GM23338 (cell line): Measurements from ENCODE around the gene TPGS2. TPM values are rescaled to one million over a fixed set of nuclear protein-coding genes. Genes with fewer than 3 reads are reported as not detected.

Experiments
- ATAC-seq: fragments of 200-7000 bp; cut with Tn5 transposase; 3 replicates; pipeline ENCODE4 v1.9.1; 2020
- DNase-seq: peaks from one replicate; pipeline ENCODE4 v3.0.0-alpha.2; 2015; ENCODE audit warnings: low spot score
- H2AFZ ChIP-seq: fragments of 200-600 bp; sonication (generic); 2 replicates; pipeline ENCODE4 v1.8.0; 2016; ENCODE audit warnings: antibody characterized with exemption, mild to moderate bottlenecking, moderate library complexity
- H3F3A ChIP-seq: fragments of 200-600 bp; sonication (generic); replicated peaks from 2 replicates; pipeline ENCODE4 v1.8.0; 2017; ENCODE audit warnings: antibody characterized with exemption, mixed run types, low read depth
- H3K27ac ChIP-seq: fragments of 200-600 bp; sonication (generic); 2 replicates; pipeline ENCODE4 v1.6.1; 2016; ENCODE audit warnings: low read depth
- H3K27me3 ChIP-seq: fragments of 200-600 bp; sonication (generic); 2 replicates; pipeline ENCODE4 v1.8.0; 2016; ENCODE audit warnings: mild to moderate bottlenecking, mixed run types, moderate library complexity; ENCODE audit not compliant: insufficient read depth
- H3K36me3 ChIP-seq: fragments of 200-600 bp; sonication (generic); 2 replicates; pipeline ENCODE4 v1.8.0; 2016; ENCODE audit warnings: mild to moderate bottlenecking; ENCODE audit not compliant: insufficient read depth
- H3K4me1 ChIP-seq: fragments of 200-600 bp; sonication (generic); 2 replicates; pipeline ENCODE4 v1.8.0; 2016; ENCODE audit warnings: mild to moderate bottlenecking, moderate library complexity; ENCODE audit not compliant: insufficient read depth
- H3K4me2 ChIP-seq: fragments of 200-600 bp; sonication (generic); 2 replicates; pipeline ENCODE4 v1.7.1; 2017; ENCODE audit warnings: mixed run types
- H3K4me3 ChIP-seq: fragments of 200-600 bp; sonication (generic); 2 replicates; pipeline ENCODE4 v1.6.1; 2016; ENCODE audit warnings: mixed run types
- H3K79me2 ChIP-seq: fragments of 200-600 bp; sonication (generic); replicated peaks from 2 replicates; pipeline ENCODE4 v1.8.0; 2017; ENCODE audit warnings: mild to moderate bottlenecking; ENCODE audit not compliant: insufficient read depth
- H3K9me2 ChIP-seq: fragments of 200-600 bp; sonication (generic); 2 replicates; pipeline ENCODE4 v1.8.0; 2017; ENCODE audit not compliant: insufficient read depth
- H4K20me1 ChIP-seq: fragments of 200-600 bp; sonication (generic); replicated peaks from 2 replicates; pipeline ENCODE4 v1.8.0; 2017; ENCODE audit warnings: mild to moderate bottlenecking; ENCODE audit not compliant: insufficient read depth
- H3K27ac Mint-ChIP-seq: 2 replicates; pipeline ENCODE4 v1.8.0; 2020; ENCODE audit warnings: inconsistent platforms, mild to moderate bottlenecking, moderate library complexity, mixed read lengths
- H3K27me3 Mint-ChIP-seq: 3 replicates; pipeline ENCODE4 v1.8.0; 2022; ENCODE audit warnings: low read depth, mild to moderate bottlenecking, moderate library complexity, mixed read lengths, inconsistent platforms; ENCODE audit not compliant: insufficient read depth, poor library complexity
- H3K36me3 Mint-ChIP-seq: 3 replicates; pipeline ENCODE4 v1.8.0; 2021; ENCODE audit warnings: low read depth, mild to moderate bottlenecking, inconsistent platforms, moderate library complexity, mixed read lengths
- H3K4me1 Mint-ChIP-seq: 3 replicates; pipeline ENCODE4 v1.8.0; 2020; ENCODE audit warnings: mild to moderate bottlenecking, inconsistent platforms, mixed read lengths
- H3K4me3 Mint-ChIP-seq: 3 replicates; pipeline ENCODE4 v1.8.0; 2021; ENCODE audit warnings: moderate library complexity, mild to moderate bottlenecking, inconsistent platforms, mixed read lengths
- H3K9me3 Mint-ChIP-seq: 3 replicates; pipeline ENCODE4 v1.8.0; 2020; ENCODE audit warnings: moderate library complexity, mild to moderate bottlenecking, inconsistent platforms, mixed read lengths
- CREB1 ChIP-seq: fragments of 250-450 bp; sonication (Bioruptor Pico); IDR thresholded peaks from 2 replicates; pipeline ENCODE4 v1.5.0; 2020; ENCODE audit warnings: low read depth, mild to moderate bottlenecking, moderate library complexity
- CTCF ChIP-seq, 2 experiments: fragments of 200-600 bp in 1 of 2; sonication (generic) in 1 of 2; conservative IDR thresholded peaks; 2 replicates each; pipeline versions ENCODE4 v1.5.1 to v1.6.1; 2016 to 2017; ENCODE audit warnings: antibody characterized with exemption in 2 of 2, low read depth in 2 of 2, mild to moderate bottlenecking in 2 of 2, moderate library complexity in 1 of 2
- ETS1 ChIP-seq: IDR thresholded peaks from 2 replicates; pipeline ENCODE4 v1.6.1; 2016; ENCODE audit warnings: antibody characterized with exemption
- EZH2 ChIP-seq: fragments of 200-600 bp; sonication (generic); IDR thresholded peaks from one replicate; pipeline ENCODE4 v1.8.0; 2017; ENCODE audit warnings: antibody characterized with exemption, mild to moderate bottlenecking, low read depth; ENCODE audit not compliant: unreplicated experiment
- EZH2phosphoT487 ChIP-seq: fragments of 200-600 bp; sonication (generic); IDR thresholded peaks from one replicate; pipeline ENCODE4 v1.8.1; 2018; ENCODE audit warnings: antibody characterized with exemption; ENCODE audit not compliant: unreplicated experiment
- JUNB ChIP-seq: IDR thresholded peaks from one replicate; pipeline ENCODE4 v1.6.1; 2016; ENCODE audit warnings: antibody characterized with exemption; ENCODE audit not compliant: unreplicated experiment
- NANOG ChIP-seq: IDR thresholded peaks from 2 replicates; pipeline ENCODE4 v1.6.1; 2016; ENCODE audit warnings: antibody characterized with exemption, borderline replicate concordance
- POLR2AphosphoS5 ChIP-seq: IDR thresholded peaks from 2 replicates; pipeline ENCODE4 v1.6.1; 2016; ENCODE audit warnings: antibody characterized with exemption, low read depth
- STAT1 ChIP-seq: IDR thresholded peaks from one replicate; pipeline ENCODE4 v1.6.1; 2016; ENCODE audit warnings: antibody characterized with exemption; ENCODE audit not compliant: unreplicated experiment
- ZNF114 ChIP-seq: fragments of 250-450 bp; sonication (Bioruptor Pico); IDR thresholded peaks from 2 replicates; pipeline ENCODE4 v1.5.0; 2020; ENCODE audit warnings: mild to moderate bottlenecking, moderate library complexity
- ZNF331 ChIP-seq: fragments of 250-450 bp; sonication (Bioruptor Pico); IDR thresholded peaks from 2 replicates; pipeline ENCODE4 v1.5.0; 2020; ENCODE audit warnings: low read depth, mild to moderate bottlenecking, moderate library complexity
- polyA plus RNA-seq: library from polyadenylated mRNA; unstranded; fragments of >200 nt; fragmentation: Nextera tagmentation; extraction: Ambion mirVana; gene quantifications from 2 replicates; pipeline ENCODE4 v1.2.1, GENCODE V29; 2016
- total RNA-seq: library from RNA; depleted of rRNA; stranded (reverse); fragments of >200 nt; shearing (Covaris generic); gene quantifications from 2 replicates; pipeline ENCODE4 v1.2.3, GENCODE V29; 2014
- TF ChIP-seq, protein P1 (sequence below): IDR thresholded peaks from one replicate; pipeline ENCODE4 v1.6.1; 2018; ENCODE audit warnings: antibody characterized with exemption; ENCODE audit not compliant: unreplicated experiment

The TPGS2 gene
- total and polyA plus RNA-seq, 2 experiments from 2014 or later: 136 to 167 TPM

DNA sequence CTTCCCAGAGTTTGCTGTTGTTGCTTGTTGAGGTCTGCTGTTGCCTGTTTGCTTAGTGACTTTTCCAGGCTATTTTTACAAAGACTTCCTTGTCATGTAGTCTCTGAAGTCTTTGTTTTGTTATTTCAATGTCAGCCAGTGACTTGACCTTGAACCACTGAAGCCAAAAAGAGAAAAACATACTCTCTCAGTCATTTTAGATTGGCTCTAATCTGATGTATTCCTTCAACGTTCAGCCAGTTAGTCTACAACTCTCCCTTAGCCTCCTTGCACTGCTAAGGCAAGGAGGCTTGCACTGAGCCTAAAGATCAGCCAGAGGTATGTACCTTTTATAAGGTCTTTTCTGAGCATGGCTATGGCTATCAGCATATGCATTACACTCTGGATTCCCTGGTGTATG is 28.0 kb upstream of the TPGS2 start:
- no peak for DNase-seq
- H2AFZ ChIP-seq: no peak overlapping the region
- Mint-ChIP-seq H3K36me3 (peaks cover 3% of the 10 kb centered on the region; the same call in 1 of the 3 replicates), H3K27me3 (peaks cover 3% of the 10 kb centered on the region), H3K4me1 (peaks cover 5% of the 10 kb centered on the region; the same call in 1 of the 3 replicates), H3K9me3 (no peaks in the 10 kb centered on the region), H3K27ac (no peak overlapping the region), H3K4me3 (no peak overlapping the region)
- H3K9me2 ChIP-seq: no peaks in the 10 kb centered on the region
- no peaks in the 10 kb centered on the region for H4K20me1 ChIP-seq
- no peak overlapping the region for H3K4me2 ChIP-seq
- H3F3A ChIP-seq: no peaks in the 10 kb centered on the region
- peaks cover 8% of the 10 kb centered on the region; the same call in 1 of the 2 replicates for H3K4me1 ChIP-seq
- H3K27me3 ChIP-seq: no peaks in the 10 kb centered on the region
- no peaks in the 10 kb centered on the region for H3K79me2 ChIP-seq
- no peaks in the 10 kb centered on the region for H3K36me3 ChIP-seq
- ATAC-seq: peak; percentile 51
- no peak overlapping the region for H3K4me3 ChIP-seq
- TF ChIP-seq ETS1: no peak
- no peak for TF ChIP-seq EZH2
- no peak for TF ChIP-seq STAT1
- no peak overlapping the region for H3K27ac ChIP-seq

DNA sequence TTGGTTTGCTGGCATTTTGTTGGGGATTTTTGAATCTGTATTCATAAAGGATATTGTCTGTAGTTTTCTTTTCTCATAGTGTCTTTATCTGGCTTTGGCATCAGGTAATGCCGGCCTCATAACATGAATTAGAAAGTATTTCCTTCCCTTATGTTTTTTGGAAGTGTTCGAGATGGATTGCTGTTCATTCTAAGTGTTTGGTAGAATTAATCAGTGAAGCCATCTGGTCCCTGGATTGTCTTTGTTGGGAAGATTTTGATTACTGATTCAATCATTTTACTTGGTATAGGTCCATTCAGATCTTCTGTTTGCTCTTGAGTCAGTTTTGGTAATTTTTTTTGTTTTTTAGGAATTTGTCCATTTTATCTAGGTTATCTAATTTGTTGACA is 22.4 kb upstream of the TPGS2 start:
- H3K4me2 ChIP-seq: no peak overlapping the region
- Mint-ChIP-seq H3K27ac (no peak overlapping the region), H3K36me3 (peaks cover 3% of the 10 kb centered on the region; the same call in 1 of the 3 replicates), H3K27me3 (peaks cover 1% of the 10 kb centered on the region), H3K4me1 (no peaks in the 10 kb centered on the region), H3K9me3 (no peaks in the 10 kb centered on the region), H3K4me3 (no peak overlapping the region)
- no peak for ATAC-seq
- H3K4me3 ChIP-seq: no peak overlapping the region
- no peak for DNase-seq
- no peaks in the 10 kb centered on the region for H3K27me3 ChIP-seq
- H3K4me1 ChIP-seq: no peaks in the 10 kb centered on the region
- H3K27ac ChIP-seq: no peak overlapping the region
- H2AFZ ChIP-seq: no peak overlapping the region
- no peaks in the 10 kb centered on the region for H3F3A ChIP-seq
- TF ChIP-seq CREB1 (CRISPR knock-in tag) (no peak), EZH2 (no peak), POLR2AphosphoS5 (no peak), ETS1 (no peak), STAT1 (no peak), NANOG (no peak), EZH2phosphoT487 (no peak), CTCF (conservative IDR thresholded peaks at IDR 0.05; ENCODE audit: low read depth in 2 of 2) (no peak), JUNB (no peak), ZNF331 (CRISPR knock-in tag) (no peak), ZNF114 (CRISPR knock-in tag) (no peak)
- TF ChIP-seq, protein P1, sequence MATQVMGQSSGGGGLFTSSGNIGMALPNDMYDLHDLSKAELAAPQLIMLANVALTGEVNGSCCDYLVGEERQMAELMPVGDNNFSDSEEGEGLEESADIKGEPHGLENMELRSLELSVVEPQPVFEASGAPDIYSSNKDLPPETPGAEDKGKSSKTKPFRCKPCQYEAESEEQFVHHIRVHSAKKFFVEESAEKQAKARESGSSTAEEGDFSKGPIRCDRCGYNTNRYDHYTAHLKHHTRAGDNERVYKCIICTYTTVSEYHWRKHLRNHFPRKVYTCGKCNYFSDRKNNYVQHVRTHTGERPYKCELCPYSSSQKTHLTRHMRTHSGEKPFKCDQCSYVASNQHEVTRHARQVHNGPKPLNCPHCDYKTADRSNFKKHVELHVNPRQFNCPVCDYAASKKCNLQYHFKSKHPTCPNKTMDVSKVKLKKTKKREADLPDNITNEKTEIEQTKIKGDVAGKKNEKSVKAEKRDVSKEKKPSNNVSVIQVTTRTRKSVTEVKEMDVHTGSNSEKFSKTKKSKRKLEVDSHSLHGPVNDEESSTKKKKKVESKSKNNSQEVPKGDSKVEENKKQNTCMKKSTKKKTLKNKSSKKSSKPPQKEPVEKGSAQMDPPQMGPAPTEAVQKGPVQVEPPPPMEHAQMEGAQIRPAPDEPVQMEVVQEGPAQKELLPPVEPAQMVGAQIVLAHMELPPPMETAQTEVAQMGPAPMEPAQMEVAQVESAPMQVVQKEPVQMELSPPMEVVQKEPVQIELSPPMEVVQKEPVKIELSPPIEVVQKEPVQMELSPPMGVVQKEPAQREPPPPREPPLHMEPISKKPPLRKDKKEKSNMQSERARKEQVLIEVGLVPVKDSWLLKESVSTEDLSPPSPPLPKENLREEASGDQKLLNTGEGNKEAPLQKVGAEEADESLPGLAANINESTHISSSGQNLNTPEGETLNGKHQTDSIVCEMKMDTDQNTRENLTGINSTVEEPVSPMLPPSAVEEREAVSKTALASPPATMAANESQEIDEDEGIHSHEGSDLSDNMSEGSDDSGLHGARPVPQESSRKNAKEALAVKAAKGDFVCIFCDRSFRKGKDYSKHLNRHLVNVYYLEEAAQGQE: no peak
- H3K36me3 ChIP-seq: no peaks in the 10 kb centered on the region
- no peaks in the 10 kb centered on the region for H4K20me1 ChIP-seq
- H3K9me2 ChIP-seq: no peaks in the 10 kb centered on the region
- H3K79me2 ChIP-seq: no peaks in the 10 kb centered on the region
